Hepatocyte (in vitro differentiated cells): ENCODE results near the gene ARV1.

Experiments used
- EZH2phosphoT487 ChIP-seq: fragments of 200-600 bp; sonication (generic); IDR thresholded peaks from one replicate; pipeline ENCODE4 v1.6.1; 2018; ENCODE audit warnings: antibody characterized with exemption, mild to moderate bottlenecking, low read depth, moderate library complexity; ENCODE audit not compliant: unreplicated experiment, severe bottlenecking
- TF ChIP-seq, protein P1 (sequence below): fragments of 200-600 bp; sonication (generic); IDR thresholded peaks from 2 replicates; pipeline ENCODE4 v1.5.1; 2016; ENCODE audit warnings: antibody characterized with exemption, mild to moderate bottlenecking; ENCODE audit not compliant: poor library complexity

DNA sequence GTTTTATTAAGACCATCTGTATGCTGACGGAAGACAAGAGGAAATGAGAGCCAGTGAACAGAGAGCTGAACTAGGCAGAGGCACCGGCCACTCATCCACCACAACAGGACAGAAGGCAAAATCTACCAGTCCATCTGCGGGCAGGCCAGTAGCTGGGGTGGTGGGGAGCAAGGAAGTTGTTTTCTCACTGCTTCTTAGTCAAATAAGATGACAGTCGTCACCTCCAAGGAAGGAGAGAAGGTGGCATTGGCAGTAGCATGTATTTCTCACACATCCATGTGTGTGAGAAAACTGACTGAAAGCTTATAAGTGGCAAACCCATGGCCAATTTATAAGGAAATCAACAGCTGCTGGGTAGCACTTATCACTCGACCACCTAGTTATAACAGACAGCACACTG, 8.5 kb upstream of the ARV1 start:
- TF ChIP-seq EZH2phosphoT487 = no peak
- TF ChIP-seq, protein P1, sequence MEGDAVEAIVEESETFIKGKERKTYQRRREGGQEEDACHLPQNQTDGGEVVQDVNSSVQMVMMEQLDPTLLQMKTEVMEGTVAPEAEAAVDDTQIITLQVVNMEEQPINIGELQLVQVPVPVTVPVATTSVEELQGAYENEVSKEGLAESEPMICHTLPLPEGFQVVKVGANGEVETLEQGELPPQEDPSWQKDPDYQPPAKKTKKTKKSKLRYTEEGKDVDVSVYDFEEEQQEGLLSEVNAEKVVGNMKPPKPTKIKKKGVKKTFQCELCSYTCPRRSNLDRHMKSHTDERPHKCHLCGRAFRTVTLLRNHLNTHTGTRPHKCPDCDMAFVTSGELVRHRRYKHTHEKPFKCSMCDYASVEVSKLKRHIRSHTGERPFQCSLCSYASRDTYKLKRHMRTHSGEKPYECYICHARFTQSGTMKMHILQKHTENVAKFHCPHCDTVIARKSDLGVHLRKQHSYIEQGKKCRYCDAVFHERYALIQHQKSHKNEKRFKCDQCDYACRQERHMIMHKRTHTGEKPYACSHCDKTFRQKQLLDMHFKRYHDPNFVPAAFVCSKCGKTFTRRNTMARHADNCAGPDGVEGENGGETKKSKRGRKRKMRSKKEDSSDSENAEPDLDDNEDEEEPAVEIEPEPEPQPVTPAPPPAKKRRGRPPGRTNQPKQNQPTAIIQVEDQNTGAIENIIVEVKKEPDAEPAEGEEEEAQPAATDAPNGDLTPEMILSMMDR = no peak
